Astrocyte of the spinal cord (primary cell): ENCODE data around the gene DAGLA.

ENCODE experiments used
- DNase-seq: peaks from one replicate; pipeline ENCODE4 v3.0.0; 2011; ENCODE audit warnings: low read depth, low spot score
- H3K4me3 ChIP-seq: 2 replicates; pipeline ENCODE4 v1.5.1; 2011; ENCODE audit warnings: low read depth, mild to moderate bottlenecking, low read length, moderate library complexity
- CTCF ChIP-seq: IDR thresholded peaks from 2 replicates; pipeline ENCODE4 v1.5.1; 2012; ENCODE audit warnings: low read depth, mild to moderate bottlenecking, low read length, inconsistent platforms
- in situ Hi-C: cut with HindIII; loops from 2 replicates; pipeline ENCODE4 v1.10.0; 2017; ENCODE audit warnings: low sequenced_read_pairs

DAGLA gene

GRCh38 chr11:61771195-61771894 lies 91.2 kb downstream of the DAGLA start:
- no peak overlapping the region for H3K4me3 ChIP-seq
- in situ Hi-C loops, result no loop called here
- TF ChIP-seq CTCF, result no peak
- DNase-seq, result no peak

GRCh38 chr11:61771985-61772455 lies 91.8 kb downstream of the DAGLA start:
- no peak for TF ChIP-seq CTCF
- no peak for DNase-seq
- in situ Hi-C loops, result no loop called here
- no peak overlapping the region for H3K4me3 ChIP-seq

GRCh38 chr11:61773356-61773755 lies 93.2 kb downstream of the DAGLA start:
- in situ Hi-C loops, result no loop called here
- TF ChIP-seq CTCF, result no peak
- no peak for DNase-seq
- H3K4me3 ChIP-seq, result no peak overlapping the region

GRCh38 chr11:61773809-61774208 lies 93.6 kb downstream of the DAGLA start:
- DNase-seq, result no peak

GRCh38 chr11:61774411-61774810 lies 94.2 kb downstream of the DAGLA start:
- H3K4me3 ChIP-seq, result no peak overlapping the region
- TF ChIP-seq CTCF, result no peak
- in situ Hi-C loops, result no loop called here
- DNase-seq, result no peak

More at GRCh38 chr11:61773809-61774208, 93.6 kb downstream of the DAGLA start:
- no peak overlapping the region for H3K4me3 ChIP-seq
- in situ Hi-C loops, result no loop called here
- TF ChIP-seq CTCF, result no peak

GRCh38 chr11:61775106-61775505 lies 94.9 kb downstream of the DAGLA start:
- no peak for DNase-seq
- TF ChIP-seq CTCF, result no peak
- H3K4me3 ChIP-seq, result no peak overlapping the region
- in situ Hi-C loops, result no loop called here
